Activated CD4-positive, alpha-beta T cell treated with anti-CD3 and anti-CD28 coated beads for 36 hours (primary cell): ENCODE results near the gene MAP1S. TPM values are rescaled to one million over a fixed set of nuclear protein-coding genes. Genes with fewer than 3 reads are reported as not detected.

Source experiments
- ATAC-seq: fragments of 200-7000 bp; cut with Tn5 transposase; one replicate; pipeline ENCODE4 v1.10.0; 2021; ENCODE audit warnings: mild to moderate bottlenecking, moderate library complexity
- CTCF ChIA-PET: fragments of 350-600 bp; sonication (Branson Sonifier 250); formaldehyde crosslinking; loops from one replicate; lab custom pipeline; 2021; ENCODE audit warnings: antibody characterized with exemption; lab: Charles Lee
- POLR2A ChIA-PET: fragments of 350-600 bp; sonication (Branson Sonifier 250); formaldehyde crosslinking; loops from one replicate; lab custom pipeline; 2021; ENCODE audit warnings: antibody characterized with exemption, inconsistent platforms; lab: Charles Lee
- DNase-seq: peaks from one replicate; pipeline ENCODE4 v3.0.0-alpha.2; 2020
- H3K27ac Mint-ChIP-seq: one replicate; pipeline ENCODE4 v1.8.0; 2021; ENCODE audit warnings: mixed read lengths
- H3K27me3 Mint-ChIP-seq: one replicate; pipeline ENCODE4 v1.8.0; 2021; ENCODE audit warnings: mixed read lengths
- H3K36me3 Mint-ChIP-seq: one replicate; pipeline ENCODE4 v1.8.0; 2021; ENCODE audit warnings: low read depth, mixed read lengths
- H3K4me1 Mint-ChIP-seq: one replicate; pipeline ENCODE4 v1.8.0; 2021; ENCODE audit warnings: mixed read lengths
- H3K4me3 Mint-ChIP-seq: one replicate; pipeline ENCODE4 v1.8.0; 2021; ENCODE audit warnings: mild to moderate bottlenecking, moderate library complexity, mixed read lengths
- H3K9me3 Mint-ChIP-seq: one replicate; pipeline ENCODE4 v1.8.0; 2021; ENCODE audit warnings: low read depth, mixed read lengths
- intact Hi-C, 2 experiments: fragments of 100-400 bp; cut with DNase I in 1 of 2; cut with micrococcal nuclease in 1 of 2; formaldehyde crosslinking; loops; one replicate each; pipeline versions ENCODE4 v1.14.2 to v1.15.1; 2022 to 2024; cut with DNase I, micrococcal nuclease
- total RNA-seq, 2 experiments: library from RNA; stranded (reverse); gene quantifications; one replicate each; pipeline ENCODE4 v1.2.3, GENCODE V29; 2021

The MAP1S gene
- total RNA-seq, 2 experiments from 2014 or later, result 57.6 to 79.3 TPM

GRCh38 chr19:17724655-17725054 is 5.4 kb downstream of the MAP1S start:
- H3K9me3 Mint-ChIP-seq, result no peaks in the 10 kb centered on the region
- POLR2A ChIA-PET, result interaction anchor here (1.0 kb wide), 1 partner anchor 208 kb away, joined by 3 read pairs; the partner anchor contains the start of gene CCDC124
- H3K4me3 Mint-ChIP-seq, result no peak overlapping the region

GRCh38 chr19:17725422-17726078 is 6.3 kb downstream of the MAP1S start:
- DNase-seq (peak; percentile 54), ATAC-seq (no peak)
- intact Hi-C loops, result no loop called here
- H3K27ac Mint-ChIP-seq, result no peak overlapping the region
- CTCF ChIA-PET, result interaction anchor here (0.6 to 1.8 kb wide), 6 partner anchors 22 to 270 kb away, joined by 3 to 8 read pairs (median 4); no protein-coding TSS in a partner anchor
- H3K27me3 Mint-ChIP-seq, result no peaks in the 10 kb centered on the region
- H3K36me3 Mint-ChIP-seq, result peaks cover 25% of the 10 kb centered on the region
- peaks cover 26% of the 10 kb centered on the region for H3K4me1 Mint-ChIP-seq
- POLR2A ChIA-PET, result interaction anchor here (1.0 kb wide), 1 partner anchor 207 kb away, joined by 3 read pairs; the partner anchor contains the start of gene CCDC124
- no peaks in the 10 kb centered on the region for H3K9me3 Mint-ChIP-seq
- no peak overlapping the region for H3K4me3 Mint-ChIP-seq

More at GRCh38 chr19:17724655-17725054, 5.4 kb downstream of the MAP1S start:
- no peak for DNase-seq
- Mint-ChIP-seq H3K4me1 (peaks cover 24% of the 10 kb centered on the region), H3K27me3 (no peaks in the 10 kb centered on the region), H3K36me3 (peaks cover 20% of the 10 kb centered on the region), H3K27ac (no peak overlapping the region)
- intact Hi-C loops, result no loop called here
- ATAC-seq, result no peak
- CTCF ChIA-PET, result interaction anchor here (0.6 to 1.1 kb wide), 4 partner anchors 14 to 271 kb away, joined by 3 to 4 read pairs (median 3); no protein-coding TSS in a partner anchor

GRCh38 chr19:17726136-17726741 is 7.0 kb downstream of the MAP1S start:
- Mint-ChIP-seq H3K27ac (no peak overlapping the region), H3K4me1 (peaks cover 24% of the 10 kb centered on the region), H3K9me3 (no peaks in the 10 kb centered on the region), H3K4me3 (no peak overlapping the region), H3K27me3 (no peaks in the 10 kb centered on the region), H3K36me3 (peaks cover 30% of the 10 kb centered on the region)
- DNase-seq, result no peak
- intact Hi-C loops, result no loop called here
- CTCF ChIA-PET, result interaction anchor here (1.3 to 1.8 kb wide), 2 partner anchors 22 to 42 kb away, joined by 4 to 8 read pairs; no protein-coding TSS in a partner anchor
- ATAC-seq, result no peak
- POLR2A ChIA-PET, result no interaction called here

- Mint-ChIP-seq H3K9me3 (no peaks in the 10 kb centered on the region), H3K27ac (no peak overlapping the region), H3K36me3 (peaks cover 27% of the 10 kb centered on the region), H3K4me3 (no peak overlapping the region), H3K4me1 (peaks cover 21% of the 10 kb centered on the region), H3K27me3 (no peaks in the 10 kb centered on the region)
- no peak for ATAC-seq
- POLR2A ChIA-PET, result interaction anchor here (0.6 kb wide), 1 partner anchor 367 kb away, joined by 3 read pairs; no protein-coding TSS in a partner anchor
- DNase-seq, result no peak
- CTCF ChIA-PET, result interaction anchor here (1.8 kb wide), 1 partner anchor 41 kb away, joined by 4 read pairs; no protein-coding TSS in a partner anchor
- intact Hi-C loops, result no loop called here
Measured at GRCh38 chr19:17726964-17727773, 7.9 kb downstream of the MAP1S start.

- no peak for DNase-seq
- H3K27ac Mint-ChIP-seq, result no peak overlapping the region
- CTCF ChIA-PET, result no interaction called here
- H3K4me3 Mint-ChIP-seq, result no peak overlapping the region
- peaks cover 21% of the 10 kb centered on the region for H3K4me1 Mint-ChIP-seq
- H3K9me3 Mint-ChIP-seq, result no peaks in the 10 kb centered on the region
- no peak for ATAC-seq
- intact Hi-C loops, result no loop called here
- peaks cover 27% of the 10 kb centered on the region for H3K36me3 Mint-ChIP-seq
- POLR2A ChIA-PET, result interaction anchor here (0.6 kb wide), 2 partner anchors 38 to 366 kb away, joined by 3 to 6 read pairs; no protein-coding TSS in a partner anchor
- no peaks in the 10 kb centered on the region for H3K27me3 Mint-ChIP-seq
Measured at GRCh38 chr19:17727843-17728242, 8.6 kb downstream of the MAP1S start.

- H3K4me1 Mint-ChIP-seq, result peaks cover 19% of the 10 kb centered on the region
- CTCF ChIA-PET, result interaction anchor here (0.6 to 1.0 kb wide), 2 partner anchors 23 to 127 kb away, joined by 3 to 4 read pairs; no protein-coding TSS in a partner anchor
Measured at GRCh38 chr19:17733127-17733526, 13.8 kb downstream of the MAP1S start.

GRCh38 chr19:17734146-17734545 is 14.9 kb downstream of the MAP1S start:
- H3K9me3 Mint-ChIP-seq, result no peaks in the 10 kb centered on the region
- no peaks in the 10 kb centered on the region for H3K27me3 Mint-ChIP-seq
- H3K4me1 Mint-ChIP-seq, result peaks cover 22% of the 10 kb centered on the region
- ChIA-PET POLR2A (no interaction called here), CTCF (no interaction called here)
- H3K36me3 Mint-ChIP-seq, result peaks cover 24% of the 10 kb centered on the region
- ATAC-seq, result no peak
- intact Hi-C loops, result no loop called here
- no peak for DNase-seq
- H3K4me3 Mint-ChIP-seq, result no peak overlapping the region
- H3K27ac Mint-ChIP-seq, result no peak overlapping the region

More at GRCh38 chr19:17733127-17733526, 13.8 kb downstream of the MAP1S start:
- intact Hi-C loops, result no loop called here
- H3K4me3 Mint-ChIP-seq, result no peak overlapping the region
- ATAC-seq, result no peak
- no peaks in the 10 kb centered on the region for H3K9me3 Mint-ChIP-seq
- peaks cover 24% of the 10 kb centered on the region for H3K36me3 Mint-ChIP-seq
- DNase-seq, result no peak
- no peak overlapping the region for H3K27ac Mint-ChIP-seq
- POLR2A ChIA-PET, result no interaction called here
- no peaks in the 10 kb centered on the region for H3K27me3 Mint-ChIP-seq

- H3K27me3 Mint-ChIP-seq, result no peaks in the 10 kb centered on the region
- ATAC-seq, result no peak
Measured at GRCh38 chr19:17735410-17735809, 16.1 kb downstream of the MAP1S start.

GRCh38 chr19:17737690-17738153 is 18.4 kb downstream of the MAP1S start:
- ATAC-seq, result no peak
- peaks cover 4% of the 10 kb centered on the region for H3K4me1 Mint-ChIP-seq
- DNase-seq, result no peak
- H3K9me3 Mint-ChIP-seq, result no peaks in the 10 kb centered on the region
- no peaks in the 10 kb centered on the region for H3K27me3 Mint-ChIP-seq
- POLR2A ChIA-PET, result no interaction called here
- CTCF ChIA-PET, result interaction anchor here (0.5 to 1.1 kb wide), 4 partner anchors 9 to 162 kb away, joined by 3 to 7 read pairs (median 3); no protein-coding TSS in a partner anchor
- intact Hi-C loops, result no loop called here
- H3K27ac Mint-ChIP-seq, result no peak overlapping the region
- no peak overlapping the region for H3K4me3 Mint-ChIP-seq
- H3K36me3 Mint-ChIP-seq, result peaks cover 7% of the 10 kb centered on the region

More at GRCh38 chr19:17735410-17735809, 16.1 kb downstream of the MAP1S start:
- no peaks in the 10 kb centered on the region for H3K9me3 Mint-ChIP-seq
- H3K27ac Mint-ChIP-seq, result no peak overlapping the region
- POLR2A ChIA-PET, result no interaction called here
- intact Hi-C loops, result no loop called here
- DNase-seq, result no peak
- CTCF ChIA-PET, result interaction anchor here (0.6 kb wide), 1 partner anchor 15 kb away, joined by 4 read pairs; no protein-coding TSS in a partner anchor
- H3K4me1 Mint-ChIP-seq, result peaks cover 17% of the 10 kb centered on the region
- H3K36me3 Mint-ChIP-seq, result peaks cover 16% of the 10 kb centered on the region
- H3K4me3 Mint-ChIP-seq, result no peak overlapping the region

- no peaks in the 10 kb centered on the region for H3K9me3 Mint-ChIP-seq
- H3K4me1 Mint-ChIP-seq, result peaks cover 9% of the 10 kb centered on the region
- DNase-seq, result no peak
- no peaks in the 10 kb centered on the region for H3K36me3 Mint-ChIP-seq
- intact Hi-C loops, result no loop called here
- POLR2A ChIA-PET, result no interaction called here
- CTCF ChIA-PET, result interaction anchor here (0.7 to 1.1 kb wide), 4 partner anchors 15 to 140 kb away, joined by 3 to 4 read pairs (median 4); no protein-coding TSS in a partner anchor
- no peak for ATAC-seq
- H3K4me3 Mint-ChIP-seq, result no peak overlapping the region
- no peak overlapping the region for H3K27ac Mint-ChIP-seq
- no peaks in the 10 kb centered on the region for H3K27me3 Mint-ChIP-seq
Measured at GRCh38 chr19:17739121-17739875, 20.0 kb downstream of the MAP1S start.
